Measurements from ENCODE around the gene TRAPPC3. TPM values are rescaled to one million over a fixed set of nuclear protein-coding genes. Genes with fewer than 3 reads are reported as not detected.

Gene TRAPPC3
- 42.7 TPM for total RNA-seq

GRCh38 chr1:36149237-36149972 lies at the start of gene TRAPPC3:
TRAPPC3 (minus strand) TSS chr1:36149486; CDS start chr1:36149378, 108 bp downstream.

GRCh38 chr1:36155408-36156328 lies 6.4 kb upstream of the TRAPPC3 start, which contains the start of gene MAP7D1:
MAP7D1 (plus strand) TSS chr1:36156160; CDS start chr1:36156418, 258 bp downstream.

GRCh38 chr1:36125129-36125991 lies 23.9 kb downstream of the TRAPPC3 start, which contains the start of gene COL8A2:
COL8A2 (minus strand) TSS chr1:36125222; CDS start chr1:36100242, 24,980 bp downstream.

GRCh38 chr1:36088577-36089392 lies 60.5 kb downstream of the TRAPPC3 start, which contains the start of gene ADPRS:
ADPRS (plus strand) TSS chr1:36088892; CDS start chr1:36088905, 13 bp downstream.

Small RNA genes within 50 kb of the gene (small RNA-seq; reads per million reads assigned to genes)
- gene RN7SL131P (ENCODE audit: low replicate concordance) = not detected

Other genes with a start within 250 kb of the TRAPPC3 start
- gene AGO3, start 218.4 kb downstream of the TRAPPC3 start, total RNA-seq = 33.2 TPM
- gene TEKT2, start 65.4 kb downstream of the TRAPPC3 start, total RNA-seq = 5.0 TPM
- gene ADPRS, start 60.6 kb downstream of the TRAPPC3 start, total RNA-seq = 30.0 TPM
- 3.7 TPM for gene COL8A2, start 24.3 kb downstream of the TRAPPC3 start, total RNA-seq
- gene MAP7D1, start 6.7 kb upstream of the TRAPPC3 start, total RNA-seq = 45.6 TPM
- 111 TPM for gene THRAP3, start 75.0 kb upstream of the TRAPPC3 start, total RNA-seq
- gene SH3D21, start 156.9 kb upstream of the TRAPPC3 start, total RNA-seq = 19.5 TPM
- 117 TPM for gene EVA1B, start 174.2 kb upstream of the TRAPPC3 start, total RNA-seq
- gene STK40, start 236.4 kb upstream of the TRAPPC3 start, total RNA-seq = 24.9 TPM
- gene LSM10, start 248.4 kb upstream of the TRAPPC3 start, total RNA-seq = 12.4 TPM